WI38 (cell line): ENCODE measurements around the gene ZNF583.
A peak's percentile ranks its signal among the peaks of the same experiment; 100 is the strongest.

Experiments
- H3K4me3 ChIP-seq: 2 replicates; pipeline ENCODE4 v1.5.1; 2011; ENCODE audit warnings: low read depth, mild to moderate bottlenecking, control low read depth, low read length
- TF ChIP-seq, protein P1 (sequence below): IDR thresholded peaks from 2 replicates; pipeline ENCODE4 v1.5.1; 2012; ENCODE audit warnings: low read depth, mild to moderate bottlenecking, control low read depth, low read length

ZNF583 gene

DNA sequence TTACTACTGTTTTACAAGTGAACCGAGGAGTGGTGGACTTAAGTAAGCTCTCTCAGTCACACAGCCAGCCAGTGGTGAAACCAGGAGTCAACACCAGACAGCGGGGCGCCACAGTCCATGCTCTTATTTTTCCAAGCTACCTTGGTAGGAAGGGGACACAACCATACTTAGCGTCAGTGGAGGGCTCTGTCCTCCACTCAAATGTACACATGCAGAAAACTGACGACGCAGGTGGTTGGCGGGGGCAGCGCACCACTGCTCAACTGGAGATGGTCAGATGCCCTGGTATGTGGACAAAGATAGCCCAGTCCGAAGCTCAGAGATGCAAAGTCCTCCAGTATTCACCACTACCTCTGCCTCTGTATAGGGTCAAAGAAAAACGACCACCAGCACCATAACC is 72.0 kb downstream of the ZNF583 start:
- TF ChIP-seq, protein P1, sequence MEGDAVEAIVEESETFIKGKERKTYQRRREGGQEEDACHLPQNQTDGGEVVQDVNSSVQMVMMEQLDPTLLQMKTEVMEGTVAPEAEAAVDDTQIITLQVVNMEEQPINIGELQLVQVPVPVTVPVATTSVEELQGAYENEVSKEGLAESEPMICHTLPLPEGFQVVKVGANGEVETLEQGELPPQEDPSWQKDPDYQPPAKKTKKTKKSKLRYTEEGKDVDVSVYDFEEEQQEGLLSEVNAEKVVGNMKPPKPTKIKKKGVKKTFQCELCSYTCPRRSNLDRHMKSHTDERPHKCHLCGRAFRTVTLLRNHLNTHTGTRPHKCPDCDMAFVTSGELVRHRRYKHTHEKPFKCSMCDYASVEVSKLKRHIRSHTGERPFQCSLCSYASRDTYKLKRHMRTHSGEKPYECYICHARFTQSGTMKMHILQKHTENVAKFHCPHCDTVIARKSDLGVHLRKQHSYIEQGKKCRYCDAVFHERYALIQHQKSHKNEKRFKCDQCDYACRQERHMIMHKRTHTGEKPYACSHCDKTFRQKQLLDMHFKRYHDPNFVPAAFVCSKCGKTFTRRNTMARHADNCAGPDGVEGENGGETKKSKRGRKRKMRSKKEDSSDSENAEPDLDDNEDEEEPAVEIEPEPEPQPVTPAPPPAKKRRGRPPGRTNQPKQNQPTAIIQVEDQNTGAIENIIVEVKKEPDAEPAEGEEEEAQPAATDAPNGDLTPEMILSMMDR: no peak
- peak overlapping the region; percentile 70 for H3K4me3 ChIP-seq
